Measurements from ENCODE around the gene LUZP1. TPM values are rescaled to one million over a fixed set of nuclear protein-coding genes. Genes with fewer than 3 reads are reported as not detected.

LUZP1 gene
- total RNA-seq, 2 donors from 2014 or later = 43.5 to 49.4 TPM

DNA sequence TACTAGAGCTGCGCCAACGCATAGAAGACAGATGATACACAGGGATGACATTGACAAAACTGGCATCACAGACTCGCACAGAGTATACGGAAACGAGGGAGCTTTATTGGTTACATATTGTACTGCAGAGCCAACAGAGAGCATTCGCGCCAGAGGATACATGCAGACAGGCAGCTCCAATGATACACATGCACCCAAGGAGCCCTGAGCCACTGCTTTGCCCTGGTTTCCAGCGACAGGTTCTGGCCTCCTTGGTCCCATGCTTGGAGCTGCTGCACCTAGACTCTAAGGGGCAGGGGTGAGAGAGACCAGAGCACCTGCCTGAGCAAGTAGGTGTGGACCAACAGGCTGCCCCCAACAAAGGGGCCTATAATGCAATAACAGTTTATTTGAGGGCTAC, 83.8 kb downstream of the LUZP1 start:
- peaks cover 86% of the 10 kb centered on the region for H3K36me3 Mint-ChIP-seq (ENCODE audit: low read depth)

GRCh38 chr1:23083714-23084480, 84.8 kb downstream of the LUZP1 start:
- H3K36me3 ChIP-seq (ENCODE audit: control insufficient read depth, insufficient read depth, low read length) = peaks cover 95% of the 10 kb centered on the region

More for the DNA sequence above, 83.8 kb downstream of the LUZP1 start:
- no peak for DNase-seq
- H3K27me3 ChIP-seq (ENCODE audit: control insufficient read depth, insufficient read depth, low read length, poor library complexity, severe bottlenecking) = no peaks in the 10 kb centered on the region
- no peak overlapping the region for H3K9ac ChIP-seq (ENCODE audit: extremely low read depth, low read length, poor library complexity, severe bottlenecking)
- Mint-ChIP-seq H3K4me3 (no peak overlapping the region), H3K9me3 (no peaks in the 10 kb centered on the region), H3K4me1 (no peaks in the 10 kb centered on the region), H3K27me3 (ENCODE audit: insufficient read depth) (no peaks in the 10 kb centered on the region), H3K27ac (no peak overlapping the region)
- no peak overlapping the region for H3K4me3 ChIP-seq (ENCODE audit: low read length)
- TF ChIP-seq CTCF (conservative IDR thresholded peaks at IDR 0.05) = no peak
- H3K9me3 ChIP-seq (ENCODE audit: control insufficient read depth, low read length) = no peaks in the 10 kb centered on the region
- H3K4me1 ChIP-seq (ENCODE audit: control insufficient read depth, insufficient read depth, low read length) = no peaks in the 10 kb centered on the region
- H3K36me3 ChIP-seq (ENCODE audit: control insufficient read depth, insufficient read depth, low read length) = peaks cover 89% of the 10 kb centered on the region
- 95 to 97% methylated on average over 8 of the region's 8 CpGs for WGBS, 2 experiments (ENCODE audit: insufficient coverage in 1 of 2, insufficient read length in 1 of 2)
- peak overlapping the region; percentile 8 for H3K27ac ChIP-seq (ENCODE audit: low read depth, low read length)

GRCh38 chr1:23081376-23081775, 87.3 kb downstream of the LUZP1 start:
- Histone ChIP-seq H3K4me3 (ENCODE audit: low read length) (no peak overlapping the region), H3K9ac (ENCODE audit: extremely low read depth, low read length, poor library complexity, severe bottlenecking) (no peak overlapping the region), H3K27me3 (ENCODE audit: control insufficient read depth, insufficient read depth, low read length, poor library complexity, severe bottlenecking) (no peaks in the 10 kb centered on the region), H3K27ac (ENCODE audit: low read depth, low read length) (no peak overlapping the region), H3K9me3 (ENCODE audit: control insufficient read depth, low read length) (no peaks in the 10 kb centered on the region), H3K4me1 (ENCODE audit: control insufficient read depth, insufficient read depth, low read length) (no peaks in the 10 kb centered on the region), H3K36me3 (ENCODE audit: control insufficient read depth, insufficient read depth, low read length) (peaks cover 92% of the 10 kb centered on the region)
- Mint-ChIP-seq H3K4me1 (no peaks in the 10 kb centered on the region), H3K4me3 (no peak overlapping the region), H3K27ac (peak overlapping the region; percentile 32), H3K9me3 (no peaks in the 10 kb centered on the region), H3K36me3 (ENCODE audit: low read depth) (peaks cover 81% of the 10 kb centered on the region), H3K27me3 (ENCODE audit: insufficient read depth) (no peaks in the 10 kb centered on the region)
- 91 to 92% methylated on average over 3 of the region's 3 CpGs for WGBS, 2 experiments (ENCODE audit: insufficient coverage in 1 of 2, insufficient read length in 1 of 2)
- DNase-seq = peak; percentile 73
- peak; percentile 71 for TF ChIP-seq CTCF (conservative IDR thresholded peaks at IDR 0.05)

More at GRCh38 chr1:23083714-23084480, 84.8 kb downstream of the LUZP1 start:
- H3K27me3 ChIP-seq (ENCODE audit: control insufficient read depth, insufficient read depth, low read length, poor library complexity, severe bottlenecking) = no peaks in the 10 kb centered on the region
- H3K4me1 ChIP-seq (ENCODE audit: control insufficient read depth, insufficient read depth, low read length) = no peaks in the 10 kb centered on the region
- no peak for DNase-seq
- H3K9me3 ChIP-seq (ENCODE audit: control insufficient read depth, low read length) = no peaks in the 10 kb centered on the region
- no peak overlapping the region for H3K27ac ChIP-seq (ENCODE audit: low read depth, low read length)
- H3K4me1 Mint-ChIP-seq = no peaks in the 10 kb centered on the region
- no peak for TF ChIP-seq CTCF (conservative IDR thresholded peaks at IDR 0.05)
- H3K4me3 Mint-ChIP-seq = no peak overlapping the region
- WGBS, 2 experiments (ENCODE audit: insufficient coverage in 1 of 2, insufficient read length in 1 of 2) = 95 to 96% methylated on average over 5 of the region's 5 CpGs
- no peak overlapping the region for H3K4me3 ChIP-seq (ENCODE audit: low read length)
- H3K27ac Mint-ChIP-seq = no peak overlapping the region
- H3K9ac ChIP-seq (ENCODE audit: extremely low read depth, low read length, poor library complexity, severe bottlenecking) = no peak overlapping the region
- H3K36me3 Mint-ChIP-seq (ENCODE audit: low read depth) = peaks cover 88% of the 10 kb centered on the region
- H3K27me3 Mint-ChIP-seq (ENCODE audit: insufficient read depth) = no peaks in the 10 kb centered on the region
- H3K9me3 Mint-ChIP-seq = no peaks in the 10 kb centered on the region
